DMS 273 (cell line): ENCODE data around the gene OR2T35.
"Not testable (repeated sequence)": the region's sequence is repeated elsewhere in the genome, so short reads cannot be mapped to it uniquely, and the experiment has no call there.

ENCODE experiments used
- DNase-seq: peaks from one replicate; lab custom pipeline; 2025; ENCODE audit not compliant: unreplicated experiment; lab: John Stamatoyannopoulos, UW

OR2T35 gene

GRCh38 chr1:248645178-248645577, at the start of gene OR2T35:
OR2T35 (minus strand) TSS chr1:248645278; CDS start chr1:248639258, 6,020 bp downstream.
- DNase-seq, result not testable (repeated sequence)

- no peak for DNase-seq
Measured at GRCh38 chr1:248691567-248692155, 46.6 kb upstream of the OR2T35 start.

GRCh38 chr1:248688527-248689298, 43.6 kb upstream of the OR2T35 start:
- DNase-seq, result no peak

GRCh38 chr1:248686815-248687214, 41.7 kb upstream of the OR2T35 start:
- peak; percentile 43 for DNase-seq

- no peak for DNase-seq
Measured at GRCh38 chr1:248681651-248682050, 36.6 kb upstream of the OR2T35 start.

- DNase-seq, result peak; percentile 13
Measured at GRCh38 chr1:248670003-248670402, 24.9 kb upstream of the OR2T35 start.

GRCh38 chr1:248663453-248664328, 18.6 kb upstream of the OR2T35 start:
- DNase-seq, result not testable (repeated sequence)

- not testable (repeated sequence) for DNase-seq
Measured at GRCh38 chr1:248656797-248657196, 11.7 kb upstream of the OR2T35 start.

GRCh38 chr1:248655354-248655753, 10.3 kb upstream of the OR2T35 start, which contains the start of gene OR2T27:
OR2T27 (minus strand) TSS chr1:248655528; CDS start chr1:248650884, 4,644 bp downstream.
- not testable (repeated sequence) for DNase-seq

GRCh38 chr1:248648770-248649536, 3.9 kb upstream of the OR2T35 start:
- DNase-seq, result not testable (repeated sequence)

GRCh38 chr1:248642971-248643651, 2.0 kb downstream of the OR2T35 start:
- DNase-seq, result not testable (repeated sequence)

- DNase-seq, result not testable (repeated sequence)
Measured at GRCh38 chr1:248641583-248641982, 3.5 kb downstream of the OR2T35 start.

- DNase-seq, result not testable (repeated sequence)
Measured at GRCh38 chr1:248640906-248641305, 4.2 kb downstream of the OR2T35 start.

GRCh38 chr1:248639652-248640051, 5.4 kb downstream of the OR2T35 start:
- not testable (repeated sequence) for DNase-seq

GRCh38 chr1:248636612-248637011, 8.5 kb downstream of the OR2T35 start:
- DNase-seq, result not testable (repeated sequence)

- DNase-seq, result not testable (repeated sequence)
Measured at GRCh38 chr1:248634991-248635390, 10.1 kb downstream of the OR2T35 start, which contains the start of gene OR2T11. OR2T11 (minus strand) TSS chr1:248635091; CDS start chr1:248627128, 7,963 bp downstream.

GRCh38 chr1:248631354-248632008, 13.6 kb downstream of the OR2T35 start:
- DNase-seq, result no peak

GRCh38 chr1:248630551-248630950, 14.5 kb downstream of the OR2T35 start:
- no peak for DNase-seq
